ENCODE measurements around the gene ANKHD1.
A peak's percentile ranks its signal among the peaks of the same experiment; 100 is the strongest.

ANKHD1 gene, protein sequence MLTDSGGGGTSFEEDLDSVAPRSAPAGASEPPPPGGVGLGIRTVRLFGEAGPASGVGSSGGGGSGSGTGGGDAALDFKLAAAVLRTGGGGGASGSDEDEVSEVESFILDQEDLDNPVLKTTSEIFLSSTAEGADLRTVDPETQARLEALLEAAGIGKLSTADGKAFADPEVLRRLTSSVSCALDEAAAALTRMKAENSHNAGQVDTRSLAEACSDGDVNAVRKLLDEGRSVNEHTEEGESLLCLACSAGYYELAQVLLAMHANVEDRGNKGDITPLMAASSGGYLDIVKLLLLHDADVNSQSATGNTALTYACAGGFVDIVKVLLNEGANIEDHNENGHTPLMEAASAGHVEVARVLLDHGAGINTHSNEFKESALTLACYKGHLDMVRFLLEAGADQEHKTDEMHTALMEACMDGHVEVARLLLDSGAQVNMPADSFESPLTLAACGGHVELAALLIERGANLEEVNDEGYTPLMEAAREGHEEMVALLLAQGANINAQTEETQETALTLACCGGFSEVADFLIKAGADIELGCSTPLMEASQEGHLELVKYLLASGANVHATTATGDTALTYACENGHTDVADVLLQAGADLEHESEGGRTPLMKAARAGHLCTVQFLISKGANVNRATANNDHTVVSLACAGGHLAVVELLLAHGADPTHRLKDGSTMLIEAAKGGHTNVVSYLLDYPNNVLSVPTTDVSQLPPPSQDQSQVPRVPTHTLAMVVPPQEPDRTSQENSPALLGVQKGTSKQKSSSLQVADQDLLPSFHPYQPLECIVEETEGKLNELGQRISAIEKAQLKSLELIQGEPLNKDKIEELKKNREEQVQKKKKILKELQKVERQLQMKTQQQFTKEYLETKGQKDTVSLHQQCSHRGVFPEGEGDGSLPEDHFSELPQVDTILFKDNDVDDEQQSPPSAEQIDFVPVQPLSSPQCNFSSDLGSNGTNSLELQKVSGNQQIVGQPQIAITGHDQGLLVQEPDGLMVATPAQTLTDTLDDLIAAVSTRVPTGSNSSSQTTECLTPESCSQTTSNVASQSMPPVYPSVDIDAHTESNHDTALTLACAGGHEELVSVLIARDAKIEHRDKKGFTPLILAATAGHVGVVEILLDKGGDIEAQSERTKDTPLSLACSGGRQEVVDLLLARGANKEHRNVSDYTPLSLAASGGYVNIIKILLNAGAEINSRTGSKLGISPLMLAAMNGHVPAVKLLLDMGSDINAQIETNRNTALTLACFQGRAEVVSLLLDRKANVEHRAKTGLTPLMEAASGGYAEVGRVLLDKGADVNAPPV (N-terminal part only)

DNA sequence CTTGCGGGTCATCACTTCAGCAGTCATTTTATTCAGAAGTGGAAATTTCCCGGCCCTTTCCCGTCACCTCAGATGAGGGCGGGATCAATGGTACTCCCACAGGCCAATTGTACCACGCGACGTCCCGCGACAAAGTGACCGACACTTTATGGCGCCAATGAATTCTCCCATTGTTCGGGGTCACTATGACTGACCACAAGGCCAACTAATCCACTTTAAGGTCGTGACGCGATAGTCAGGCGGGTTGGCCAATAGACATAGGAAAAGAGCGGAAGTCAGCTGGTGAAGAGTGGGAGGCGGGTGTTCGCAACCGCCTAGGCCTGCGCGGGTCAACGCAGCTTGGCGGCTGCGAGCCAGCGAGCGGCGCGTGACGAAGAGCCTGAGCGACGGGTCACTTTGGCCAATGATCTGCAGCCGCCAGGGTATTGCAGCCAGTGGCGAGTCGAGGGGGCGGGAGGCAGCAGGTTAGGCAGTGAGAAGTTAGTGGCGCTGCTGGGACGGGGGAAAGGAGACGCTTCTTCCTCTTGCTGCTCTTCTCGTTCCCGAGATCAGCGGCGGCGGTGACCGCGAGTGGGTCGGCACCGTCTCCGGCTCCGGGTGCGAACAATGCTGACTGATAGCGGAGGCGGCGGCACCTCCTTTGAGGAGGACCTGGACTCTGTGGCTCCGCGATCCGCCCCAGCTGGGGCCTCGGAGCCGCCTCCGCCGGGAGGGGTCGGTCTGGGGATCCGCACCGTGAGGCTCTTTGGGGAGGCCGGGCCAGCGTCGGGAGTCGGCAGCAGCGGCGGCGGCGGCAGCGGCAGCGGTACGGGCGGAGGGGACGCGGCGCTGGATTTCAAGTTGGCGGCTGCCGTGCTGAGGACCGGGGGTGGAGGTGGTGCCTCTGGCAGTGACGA is at the start of gene ANKHD1:
ANKHD1 (plus strand) TSS at position 472 of the 896 bp plus-strand sequence; CDS start at position 607, 135 bp downstream.
- TF ChIP-seq, protein P1, sequence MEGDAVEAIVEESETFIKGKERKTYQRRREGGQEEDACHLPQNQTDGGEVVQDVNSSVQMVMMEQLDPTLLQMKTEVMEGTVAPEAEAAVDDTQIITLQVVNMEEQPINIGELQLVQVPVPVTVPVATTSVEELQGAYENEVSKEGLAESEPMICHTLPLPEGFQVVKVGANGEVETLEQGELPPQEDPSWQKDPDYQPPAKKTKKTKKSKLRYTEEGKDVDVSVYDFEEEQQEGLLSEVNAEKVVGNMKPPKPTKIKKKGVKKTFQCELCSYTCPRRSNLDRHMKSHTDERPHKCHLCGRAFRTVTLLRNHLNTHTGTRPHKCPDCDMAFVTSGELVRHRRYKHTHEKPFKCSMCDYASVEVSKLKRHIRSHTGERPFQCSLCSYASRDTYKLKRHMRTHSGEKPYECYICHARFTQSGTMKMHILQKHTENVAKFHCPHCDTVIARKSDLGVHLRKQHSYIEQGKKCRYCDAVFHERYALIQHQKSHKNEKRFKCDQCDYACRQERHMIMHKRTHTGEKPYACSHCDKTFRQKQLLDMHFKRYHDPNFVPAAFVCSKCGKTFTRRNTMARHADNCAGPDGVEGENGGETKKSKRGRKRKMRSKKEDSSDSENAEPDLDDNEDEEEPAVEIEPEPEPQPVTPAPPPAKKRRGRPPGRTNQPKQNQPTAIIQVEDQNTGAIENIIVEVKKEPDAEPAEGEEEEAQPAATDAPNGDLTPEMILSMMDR (IDR thresholded peaks at IDR 0.05; ENCODE audit: low read depth, low read length, missing control alignments), result no peak

DNA sequence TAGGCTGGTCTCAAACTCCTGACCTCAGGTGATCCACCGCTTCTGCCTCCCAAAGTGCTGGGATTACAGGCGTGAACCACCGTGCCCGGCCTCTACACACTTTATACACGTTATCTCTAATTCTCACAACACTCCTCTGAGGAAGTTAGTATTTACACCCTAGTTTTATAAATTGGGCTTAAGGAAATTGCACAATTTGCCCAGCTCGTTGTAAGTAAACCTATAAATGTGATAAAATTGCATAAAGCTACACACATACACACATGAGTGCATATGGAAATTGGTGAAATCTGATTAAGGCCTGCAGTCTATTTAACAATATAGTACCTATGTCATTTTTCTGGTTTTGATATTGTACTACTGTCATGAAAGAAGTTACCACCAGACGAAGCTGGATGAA is 46.1 kb upstream of the ANKHD1 start:
- no peak for DNase-seq (ENCODE audit: extremely low read depth, low read depth)
- H3K4me3 ChIP-seq (replicated peaks; ENCODE audit: low read depth, low read length), result no peak overlapping the region
- TF ChIP-seq, protein P1 (IDR thresholded peaks at IDR 0.05; ENCODE audit: low read depth, low read length, missing control alignments), result no peak

More for the DNA sequence above, at the start of gene ANKHD1:
- peak; percentile 100 for DNase-seq (ENCODE audit: extremely low read depth, low read depth)
- peak within 1 kb of the TSS; percentile 78 for H3K4me3 ChIP-seq (replicated peaks; ENCODE audit: low read depth, low read length)

DNA sequence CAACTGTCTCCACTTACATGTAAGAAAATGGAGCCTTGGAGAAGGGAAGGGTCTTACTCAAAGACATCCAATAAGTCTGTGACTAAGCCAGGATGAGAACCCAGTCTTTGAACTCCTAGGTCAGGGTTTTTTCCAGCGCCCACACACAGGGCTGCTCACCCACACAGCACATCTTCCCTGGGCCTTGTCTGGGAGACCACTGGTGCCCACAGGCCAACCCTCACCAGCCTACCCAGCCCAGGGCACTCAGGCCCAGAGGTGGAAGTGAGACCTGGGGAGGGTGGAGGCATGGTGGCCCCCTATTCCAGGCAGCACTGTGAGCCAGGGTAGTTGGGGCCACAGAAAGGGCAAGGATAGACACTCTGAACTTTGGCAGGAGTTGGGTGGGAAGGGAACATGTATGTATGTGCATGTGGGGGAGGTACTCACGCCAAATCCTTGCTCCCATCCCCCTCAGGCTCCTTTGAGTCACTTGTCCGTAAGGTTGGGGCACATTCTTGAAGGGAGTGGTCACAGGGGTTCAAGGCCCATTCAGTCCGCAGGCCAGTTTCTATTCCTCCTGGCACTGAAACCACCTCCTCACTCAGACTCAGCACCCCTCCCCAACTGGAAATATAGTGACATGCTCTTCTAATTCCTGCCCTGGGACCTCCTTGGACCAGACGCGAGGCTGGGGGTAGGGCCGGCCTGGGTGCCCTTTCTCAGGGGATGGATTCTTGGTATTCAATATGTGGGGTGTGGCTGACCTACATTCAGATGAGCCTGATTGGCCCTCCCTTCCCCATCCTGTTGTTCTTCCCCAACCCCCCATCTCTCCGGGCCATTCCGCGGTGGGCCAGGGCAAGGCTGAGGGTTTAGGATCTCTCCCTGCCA is 44.5 kb upstream of the ANKHD1 start:
- H3K4me3 ChIP-seq (replicated peaks; ENCODE audit: low read depth, low read length), result no peak overlapping the region
- no peak for DNase-seq (ENCODE audit: extremely low read depth, low read depth)
- TF ChIP-seq, protein P1 (IDR thresholded peaks at IDR 0.05; ENCODE audit: low read depth, low read length, missing control alignments), result no peak

DNA sequence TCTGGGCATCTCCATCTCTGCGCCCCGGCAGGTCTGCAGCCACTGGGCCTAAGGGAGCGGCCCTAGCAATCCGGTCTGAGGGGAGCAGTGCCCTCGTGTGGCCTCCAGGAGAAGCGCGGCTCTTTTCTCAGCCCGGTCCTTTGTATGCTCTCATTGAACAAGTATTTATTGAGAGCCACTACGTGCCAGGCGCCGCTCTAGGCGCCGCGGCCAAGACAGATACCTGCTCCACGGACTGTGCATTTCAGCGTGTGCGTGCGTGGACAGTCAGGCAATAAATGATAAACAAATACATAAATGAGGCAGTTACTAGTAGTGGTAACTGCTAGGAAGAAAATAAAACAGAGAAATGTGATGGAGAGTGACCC is 43.9 kb upstream of the ANKHD1 start:
- TF ChIP-seq, protein P1 (IDR thresholded peaks at IDR 0.05; ENCODE audit: low read depth, low read length, missing control alignments), result peak; percentile 95
- DNase-seq (ENCODE audit: extremely low read depth, low read depth), result peak; percentile 63
- H3K4me3 ChIP-seq (replicated peaks; ENCODE audit: low read depth, low read length), result 0 out of 2 replicates have a peak overlapping the region, but pooled peaks have one; percentile 5

DNA sequence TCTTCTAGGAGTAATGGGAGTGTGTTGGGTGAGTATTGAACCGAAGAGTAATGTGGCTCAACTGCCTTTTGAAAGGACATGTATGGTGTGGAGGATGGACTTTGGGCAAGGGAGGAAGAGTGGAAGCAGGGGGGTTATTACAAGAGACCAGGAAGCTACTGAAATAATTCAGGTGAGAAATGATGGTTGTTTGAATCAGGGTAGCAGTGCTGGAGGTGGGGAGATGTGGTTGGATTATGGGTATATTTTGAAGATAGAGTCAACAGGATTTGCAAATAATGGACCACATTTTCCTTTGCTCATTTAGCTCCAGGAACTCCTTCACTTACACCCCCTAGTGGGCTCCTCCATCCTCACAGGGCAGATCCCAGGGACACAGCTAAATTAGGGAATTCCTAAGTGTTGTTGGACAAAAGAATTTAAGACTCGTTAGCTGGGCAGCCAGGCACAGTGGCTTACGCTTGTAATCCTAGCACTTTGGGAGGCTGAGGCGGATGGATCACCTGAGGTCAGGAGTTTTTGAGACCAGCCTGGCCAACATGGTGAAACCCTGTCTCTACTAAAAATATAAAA is 42.8 kb upstream of the ANKHD1 start:
- H3K4me3 ChIP-seq (replicated peaks; ENCODE audit: low read depth, low read length), result no peak overlapping the region
- DNase-seq (ENCODE audit: extremely low read depth, low read depth), result no peak
- TF ChIP-seq, protein P1 (IDR thresholded peaks at IDR 0.05; ENCODE audit: low read depth, low read length, missing control alignments), result peak; percentile 69

Measured in HFF-Myc (cell line).